ENCODE measurements around the gene LPAR3. TPM values are rescaled to one million over a fixed set of nuclear protein-coding genes. Genes with fewer than 3 reads are reported as not detected.

Gene LPAR3
- total and polyA plus RNA-seq, 7 experiments from 2014 or later = 0.29 to 1.1 (median 0.97) TPM

GRCh38 chr1:84936116-84936810 is 43.3 kb upstream of the LPAR3 start:
- peak overlapping the region in 2 of 10 donors; percentile 5 to 51 for H3K4me3 Mint-ChIP-seq
- POLR2A ChIA-PET = interaction anchor here (0.8 to 1.6 kb wide), 2 partner anchors 9 to 494 kb away, joined by 3 to 4 read pairs; no protein-coding TSS in a partner anchor
- H3K4me3 ChIP-seq (ENCODE audit: low read length) = no peak overlapping the region
- no peaks in the 10 kb centered on the region for H3K27me3 Mint-ChIP-seq
- peak; percentile 91 for ATAC-seq
- intact Hi-C loops (cut with micrococcal nuclease) = loop anchor here (1.0 to 10.0 kb wide), 17 partner anchors 81 to 1031 kb away; partner anchors contain the start of genes CTBS (in 1 of the 2), PRKACB (in 1 of the 2), SAMD13 (in 1 of the 2) and SSX2IP (in 1 of the 2)
- no peaks in the 10 kb centered on the region for H3K4me1 ChIP-seq (ENCODE audit: control insufficient read depth in 2 of 2, insufficient read depth in 2 of 2, low read length in 2 of 2)
- no peak overlapping the region for H3K27ac ChIP-seq (ENCODE audit: low read depth, low read length)
- peak overlapping the region in 1 of 9 donors; percentile 27 for H3K27ac Mint-ChIP-seq
- H3K36me3 ChIP-seq (ENCODE audit: control insufficient read depth in 2 of 3, insufficient read depth in 3 of 3, low read length in 3 of 3) = no peaks in the 10 kb centered on the region
- H3K9me3 ChIP-seq (ENCODE audit: control insufficient read depth in 2 of 3, low read length in 3 of 3) = no peaks in the 10 kb centered on the region
- CTCF ChIA-PET = interaction anchor here (0.6 to 3.2 kb wide), 10 partner anchors 9 to 1008 kb away, joined by 3 to 13 read pairs (median 4); no protein-coding TSS in a partner anchor
- peaks cover 0 to 3% (median 0%) of the 10 kb centered on the region in 5 donors for H3K36me3 Mint-ChIP-seq
- no peaks in the 10 kb centered on the region for H3K9me3 Mint-ChIP-seq
- DNase-seq = peak in 7 of 9 donors; percentile 38 to 66 (median 57)
- no peaks in the 10 kb centered on the region for H3K27me3 ChIP-seq (ENCODE audit: control insufficient read depth in 2 of 2, insufficient read depth in 2 of 2, low read length in 2 of 2)
- peaks cover 0 to 5% (median 0%) of the 10 kb centered on the region in 7 donors for H3K4me1 Mint-ChIP-seq

GRCh38 chr1:84933011-84933611 is 40.1 kb upstream of the LPAR3 start:
- H3K36me3 ChIP-seq (ENCODE audit: control insufficient read depth in 2 of 3, insufficient read depth in 3 of 3, low read length in 3 of 3) = no peaks in the 10 kb centered on the region
- H3K27me3 ChIP-seq (ENCODE audit: control insufficient read depth in 2 of 2, insufficient read depth in 2 of 2, low read length in 2 of 2) = no peaks in the 10 kb centered on the region
- H3K27ac ChIP-seq (ENCODE audit: low read depth, low read length) = no peak overlapping the region
- ChIA-PET POLR2A (no interaction called here), CTCF (interaction anchor here (1.3 to 3.2 kb wide), 2 partner anchors 11 to 12 kb away, joined by 5 to 13 read pairs; no protein-coding TSS in a partner anchor)
- Mint-ChIP-seq H3K9me3 (no peaks in the 10 kb centered on the region), H3K4me1 (peaks cover 6 to 28% (median 20%) of the 10 kb centered on the region in 7 donors), H3K27ac (peak overlapping the region in 1 of 9 donors; percentile 46), H3K4me3 (no peak overlapping the region), H3K36me3 (peaks cover 0 to 12% (median 0%) of the 10 kb centered on the region in 5 donors), H3K27me3 (no peaks in the 10 kb centered on the region)
- H3K9me3 ChIP-seq (ENCODE audit: control insufficient read depth in 2 of 3, low read length in 3 of 3) = no peaks in the 10 kb centered on the region
- intact Hi-C loops (cut with micrococcal nuclease) = loop anchor here in 1 of 2 donors (10.0 kb wide), 1 partner anchor 628 kb away; the partner anchor contains the start of gene SAMD13
- H3K4me3 ChIP-seq (ENCODE audit: low read length) = no peak overlapping the region
- peaks cover 0 to 11% of the 10 kb centered on the region in 2 donors for H3K4me1 ChIP-seq (ENCODE audit: control insufficient read depth in 2 of 2, insufficient read depth in 2 of 2, low read length in 2 of 2)
- ATAC-seq = no peak
- no peak for DNase-seq

- peaks cover 0 to 15% (median 0%) of the 10 kb centered on the region in 5 donors for H3K36me3 Mint-ChIP-seq
- H3K9me3 ChIP-seq (ENCODE audit: control insufficient read depth in 2 of 3, low read length in 3 of 3) = no peaks in the 10 kb centered on the region
- peaks cover 6 to 23% (median 18%) of the 10 kb centered on the region in 7 donors for H3K4me1 Mint-ChIP-seq
- H3K4me3 Mint-ChIP-seq = peak overlapping the region in 4 of 10 donors; percentile 29 to 56 (median 48)
- H3K9me3 Mint-ChIP-seq = no peaks in the 10 kb centered on the region
- no peak overlapping the region for H3K27ac ChIP-seq (ENCODE audit: low read depth, low read length)
- H3K4me1 ChIP-seq (ENCODE audit: control insufficient read depth in 2 of 2, insufficient read depth in 2 of 2, low read length in 2 of 2) = peaks cover 0 to 11% of the 10 kb centered on the region in 2 donors
- H3K27me3 Mint-ChIP-seq = no peaks in the 10 kb centered on the region
- no peaks in the 10 kb centered on the region for H3K27me3 ChIP-seq (ENCODE audit: control insufficient read depth in 2 of 2, insufficient read depth in 2 of 2, low read length in 2 of 2)
- intact Hi-C loops (cut with micrococcal nuclease) = loop anchor here in 1 of 2 donors (10.0 kb wide), 1 partner anchor 626 kb away; the partner anchor contains the start of gene SAMD13
- ChIA-PET CTCF (interaction anchor here (0.7 to 1.3 kb wide), 3 partner anchors 10 to 329 kb away, joined by 3 read pairs; partner anchors contain the start of gene C1orf52), POLR2A (no interaction called here)
- ATAC-seq (no peak), DNase-seq (no peak)
- H3K27ac Mint-ChIP-seq = peak overlapping the region in 2 of 9 donors; percentile 23 to 30
- H3K4me3 ChIP-seq (ENCODE audit: low read length) = no peak overlapping the region
- no peaks in the 10 kb centered on the region for H3K36me3 ChIP-seq (ENCODE audit: control insufficient read depth in 2 of 3, insufficient read depth in 3 of 3, low read length in 3 of 3)
These were observed 37.8 kb upstream of the LPAR3 start for GRCh38 chr1:84930831-84931230.

- intact Hi-C loops (cut with micrococcal nuclease) = loop anchor here in 1 of 2 donors (10.0 kb wide), 1 partner anchor 626 kb away; the partner anchor contains the start of gene SAMD13
- Histone ChIP-seq H3K36me3 (ENCODE audit: control insufficient read depth in 2 of 3, insufficient read depth in 3 of 3, low read length in 3 of 3) (no peaks in the 10 kb centered on the region), H3K9me3 (ENCODE audit: control insufficient read depth in 2 of 3, low read length in 3 of 3) (no peaks in the 10 kb centered on the region), H3K27ac (ENCODE audit: low read depth, low read length) (no peak overlapping the region), H3K27me3 (ENCODE audit: control insufficient read depth in 2 of 2, insufficient read depth in 2 of 2, low read length in 2 of 2) (no peaks in the 10 kb centered on the region), H3K4me3 (ENCODE audit: low read length) (no peak overlapping the region), H3K4me1 (ENCODE audit: control insufficient read depth in 2 of 2, insufficient read depth in 2 of 2, low read length in 2 of 2) (peaks cover 0 to 11% of the 10 kb centered on the region in 2 donors)
- ChIA-PET CTCF (interaction anchor here (1.3 kb wide), 1 partner anchor 11 kb away, joined by 3 read pairs; no protein-coding TSS in a partner anchor), POLR2A (no interaction called here)
- Mint-ChIP-seq H3K9me3 (no peaks in the 10 kb centered on the region), H3K4me3 (peak overlapping the region in 6 of 10 donors; percentile 0 to 56 (median 47)), H3K36me3 (peaks cover 0 to 15% (median 0%) of the 10 kb centered on the region in 5 donors), H3K4me1 (peaks cover 6 to 23% (median 18%) of the 10 kb centered on the region in 7 donors), H3K27me3 (no peaks in the 10 kb centered on the region), H3K27ac (peak overlapping the region in 4 of 9 donors; percentile 11 to 72 (median 26))
- DNase-seq (no peak), ATAC-seq (peak; percentile 32)
These were observed 37.3 kb upstream of the LPAR3 start for GRCh38 chr1:84930329-84930728.

GRCh38 chr1:84929581-84929980 is 36.6 kb upstream of the LPAR3 start:
- H3K27ac ChIP-seq (ENCODE audit: low read depth, low read length) = no peak overlapping the region
- no peaks in the 10 kb centered on the region for H3K36me3 ChIP-seq (ENCODE audit: control insufficient read depth in 2 of 3, insufficient read depth in 3 of 3, low read length in 3 of 3)
- Mint-ChIP-seq H3K4me1 (peaks cover 6 to 23% (median 18%) of the 10 kb centered on the region in 7 donors), H3K27ac (peak overlapping the region in 1 of 9 donors; percentile 29), H3K4me3 (peak overlapping the region in 2 of 10 donors; percentile 3 to 6), H3K27me3 (no peaks in the 10 kb centered on the region), H3K9me3 (no peaks in the 10 kb centered on the region), H3K36me3 (peaks cover 0 to 15% (median 0%) of the 10 kb centered on the region in 5 donors)
- ChIA-PET POLR2A (interaction anchor here (0.7 kb wide), 1 partner anchor 15 kb away, joined by 3 read pairs; no protein-coding TSS in a partner anchor), CTCF (interaction anchor here (1.4 kb wide), 1 partner anchor 15 kb away, joined by 3 read pairs; no protein-coding TSS in a partner anchor)
- no peaks in the 10 kb centered on the region for H3K9me3 ChIP-seq (ENCODE audit: control insufficient read depth in 2 of 3, low read length in 3 of 3)
- no peak overlapping the region for H3K4me3 ChIP-seq (ENCODE audit: low read length)
- H3K27me3 ChIP-seq (ENCODE audit: control insufficient read depth in 2 of 2, insufficient read depth in 2 of 2, low read length in 2 of 2) = no peaks in the 10 kb centered on the region
- ATAC-seq (no peak), DNase-seq (no peak)
- H3K4me1 ChIP-seq (ENCODE audit: control insufficient read depth in 2 of 2, insufficient read depth in 2 of 2, low read length in 2 of 2) = peaks cover 0 to 11% of the 10 kb centered on the region in 2 donors
- intact Hi-C loops (cut with micrococcal nuclease) = no loop called here

- ATAC-seq (no peak), DNase-seq (no peak)
- no peak overlapping the region for H3K27ac ChIP-seq (ENCODE audit: low read depth, low read length)
- H3K4me3 ChIP-seq (ENCODE audit: low read length) = no peak overlapping the region
- Mint-ChIP-seq H3K4me1 (peaks cover 6 to 23% (median 18%) of the 10 kb centered on the region in 7 donors), H3K4me3 (no peak overlapping the region), H3K27ac (peak overlapping the region in 1 of 9 donors; percentile 5), H3K9me3 (no peaks in the 10 kb centered on the region), H3K27me3 (no peaks in the 10 kb centered on the region), H3K36me3 (peaks cover 0 to 15% (median 0%) of the 10 kb centered on the region in 5 donors)
- ChIA-PET POLR2A (interaction anchor here (0.7 kb wide), 1 partner anchor 16 kb away, joined by 3 read pairs; no protein-coding TSS in a partner anchor), CTCF (interaction anchor here (1.4 kb wide), 1 partner anchor 16 kb away, joined by 3 read pairs; no protein-coding TSS in a partner anchor)
- H3K36me3 ChIP-seq (ENCODE audit: control insufficient read depth in 2 of 3, insufficient read depth in 3 of 3, low read length in 3 of 3) = no peaks in the 10 kb centered on the region
- H3K27me3 ChIP-seq (ENCODE audit: control insufficient read depth in 2 of 2, insufficient read depth in 2 of 2, low read length in 2 of 2) = no peaks in the 10 kb centered on the region
- intact Hi-C loops (cut with micrococcal nuclease) = no loop called here
- H3K9me3 ChIP-seq (ENCODE audit: control insufficient read depth in 2 of 3, low read length in 3 of 3) = no peaks in the 10 kb centered on the region
- peaks cover 0 to 11% of the 10 kb centered on the region in 2 donors for H3K4me1 ChIP-seq (ENCODE audit: control insufficient read depth in 2 of 2, insufficient read depth in 2 of 2, low read length in 2 of 2)
These were observed 36.0 kb upstream of the LPAR3 start for GRCh38 chr1:84928979-84929378.
